ENCODE measurements around the gene ZNF12.

The ZNF12 gene

GRCh38 chr7:6652446-6653011 is 54.2 kb downstream of the ZNF12 start:
- no peak overlapping the region for H3K27ac ChIP-seq
- no peak for TF ChIP-seq ZFX (IDR thresholded peaks at IDR 0.05)
- no peak for TF ChIP-seq CTCF (conservative IDR thresholded peaks at IDR 0.05)

GRCh38 chr7:6651851-6652445 is 54.8 kb downstream of the ZNF12 start:
- TF ChIP-seq ZFX (IDR thresholded peaks at IDR 0.05), result no peak
- no peak for TF ChIP-seq CTCF (conservative IDR thresholded peaks at IDR 0.05)
- H3K27ac ChIP-seq, result no peak overlapping the region

- H3K27ac ChIP-seq, result no peak overlapping the region
- TF ChIP-seq CTCF (conservative IDR thresholded peaks at IDR 0.05) (no peak), ZFX (IDR thresholded peaks at IDR 0.05) (no peak)
These were observed 56.2 kb downstream of the ZNF12 start for GRCh38 chr7:6650521-6651011.

- TF ChIP-seq ZFX (IDR thresholded peaks at IDR 0.05) (no peak), CTCF (conservative IDR thresholded peaks at IDR 0.05) (no peak)
- H3K27ac ChIP-seq, result no peak overlapping the region
These were observed 56.7 kb downstream of the ZNF12 start for GRCh38 chr7:6650086-6650485.

GRCh38 chr7:6649241-6649961 is 57.3 kb downstream of the ZNF12 start:
- TF ChIP-seq CTCF (conservative IDR thresholded peaks at IDR 0.05) (no peak), ZFX (IDR thresholded peaks at IDR 0.05) (no peak)
- H3K27ac ChIP-seq, result no peak overlapping the region

GRCh38 chr7:6648815-6649104 is 58.0 kb downstream of the ZNF12 start:
- TF ChIP-seq ZFX (IDR thresholded peaks at IDR 0.05), result no peak
- TF ChIP-seq CTCF (conservative IDR thresholded peaks at IDR 0.05), result no peak
- no peak overlapping the region for H3K27ac ChIP-seq

GRCh38 chr7:6648066-6648814 is 58.5 kb downstream of the ZNF12 start:
- TF ChIP-seq CTCF (conservative IDR thresholded peaks at IDR 0.05), result no peak
- TF ChIP-seq ZFX (IDR thresholded peaks at IDR 0.05), result no peak
- H3K27ac ChIP-seq, result no peak overlapping the region
